GM18867 (cell line): ENCODE results near the gene SMARCC2.

Experiments used
- ATAC-seq: cut with Tn5 transposase; IDR thresholded peaks from one replicate; pipeline ENCODE4 v1.9.1; 2021; ENCODE audit warnings: mild to moderate bottlenecking, moderate library complexity; ENCODE audit not compliant: unreplicated experiment

Gene SMARCC2

GRCh38 chr12:56189099-56189917, at the start of gene SMARCC2:
SMARCC2 (minus strand) TSS chr12:56189483; CDS start chr12:56189461, 22 bp downstream.
- peak; percentile 78 for ATAC-seq

GRCh38 chr12:56237552-56237951, 48.3 kb upstream of the SMARCC2 start:
- ATAC-seq = no peak

- ATAC-seq = no peak
Observed at GRCh38 chr12:56236985-56237384, 47.7 kb upstream of the SMARCC2 start.

GRCh38 chr12:56236091-56236490, 46.8 kb upstream of the SMARCC2 start:
- ATAC-seq = no peak

- ATAC-seq = no peak
Observed at GRCh38 chr12:56234746-56235436, 45.6 kb upstream of the SMARCC2 start.

GRCh38 chr12:56231184-56231582, 41.9 kb upstream of the SMARCC2 start:
- ATAC-seq = no peak

- no peak for ATAC-seq
Observed at GRCh38 chr12:56230432-56231183, 41.3 kb upstream of the SMARCC2 start.

- no peak for ATAC-seq
Observed at GRCh38 chr12:56229916-56230431, 40.7 kb upstream of the SMARCC2 start, which contains the start of gene SLC39A5. SLC39A5 (plus strand) TSS chr12:56230051; CDS start chr12:56231275, 1,224 bp downstream.

- no peak for ATAC-seq
Observed at GRCh38 chr12:56229082-56229481, 39.8 kb upstream of the SMARCC2 start.

- ATAC-seq = no peak
Observed at GRCh38 chr12:56224954-56225353, 35.7 kb upstream of the SMARCC2 start.

- ATAC-seq = peak; percentile 75
Observed at GRCh38 chr12:56224102-56224701, 34.9 kb upstream of the SMARCC2 start, which contains the start of gene NABP2. NABP2 (plus strand) TSS chr12:56224342; CDS start chr12:56224857, 515 bp downstream.

- no peak for ATAC-seq
Observed at GRCh38 chr12:56223571-56224101, 34.4 kb upstream of the SMARCC2 start.

GRCh38 chr12:56222531-56222895, 33.2 kb upstream of the SMARCC2 start:
- no peak for ATAC-seq

GRCh38 chr12:56221757-56222530, 32.7 kb upstream of the SMARCC2 start, which contains the start of gene RNF41:
RNF41 (minus strand) TSS chr12:56221922; CDS start chr12:56214047, 7,875 bp downstream.
- peak; percentile 73 for ATAC-seq

GRCh38 chr12:56221232-56221756, 32.0 kb upstream of the SMARCC2 start:
- peak; percentile 22 for ATAC-seq

GRCh38 chr12:56220611-56221231, 31.4 kb upstream of the SMARCC2 start:
- no peak for ATAC-seq

GRCh38 chr12:56219840-56220239, 30.6 kb upstream of the SMARCC2 start:
- no peak for ATAC-seq

GRCh38 chr12:56216461-56216860, 27.2 kb upstream of the SMARCC2 start:
- no peak for ATAC-seq

GRCh38 chr12:56213878-56214277, 24.6 kb upstream of the SMARCC2 start:
- no peak for ATAC-seq
